GM12878 (cell line): ENCODE results near the gene VIL1. TPM values are rescaled to one million over a fixed set of nuclear protein-coding genes. Genes with fewer than 3 reads are reported as not detected.

Source experiments
- ATAC-seq: fragments of 200-7000 bp; cut with Tn5 transposase; 3 replicates; pipeline ENCODE4 v1.9.1; 2020; ENCODE audit warnings: mild to moderate bottlenecking, moderate library complexity
- BruUV-seq: library from RNA; stranded (reverse); fragments of 400-500 nt; replicated peaks from 2 replicates; lab custom pipeline; 2021; lab: Mats Ljungman, UMichigan
- CTCF ChIA-PET: fragments of 300-600 bp; sonication (Branson Sonifier 250); formaldehyde crosslinking; extraction: SDS; loops from one replicate; lab custom pipeline; 2021; ENCODE audit warnings: inconsistent platforms; lab: Yijun Ruan, JAX
- POLR2A ChIA-PET: fragments of 350-600 bp; formaldehyde crosslinking; extraction: SDS; loops from one replicate; lab custom pipeline; 2021; ENCODE audit warnings: inconsistent platforms; lab: Charles Lee
- RAD21 ChIA-PET: fragments of 300-600 bp; sonication (Branson Sonifier 250); formaldehyde crosslinking; loops from one replicate; lab custom pipeline; 2023; ENCODE audit warnings: antibody characterized with exemption; ENCODE audit not compliant: unreplicated experiment; lab: Charles Lee
- SMC1A ChIA-PET: fragments of 300-600 bp; sonication (Branson Sonifier 250); formaldehyde crosslinking; loops from one replicate; lab custom pipeline; 2023; ENCODE audit not compliant: unreplicated experiment, uncharacterized antibody; lab: Charles Lee
- DNase-seq: peaks from one replicate; pipeline ENCODE4 v3.0.0-alpha.2; 2011; ENCODE audit warnings: low read depth, low spot score
- FAIRE-seq: peaks from 3 replicates; lab custom pipeline; 2011; peaks lifted over from hg19 to GRCh38; lab: Jason Lieb, UNC
- H2AFZ ChIP-seq: 2 replicates; pipeline ENCODE4 v1.6.0; 2011; ENCODE audit warnings: low read depth, low read length, control low read depth; ENCODE audit not compliant: control insufficient read depth
- H3K27ac ChIP-seq: 2 replicates; pipeline ENCODE4 v1.5.1; 2011; ENCODE audit warnings: control low read depth; ENCODE audit not compliant: control insufficient read depth, insufficient read depth
- H3K27me3 ChIP-seq, 2 experiments: replicated peaks in 1 of 2; 2 replicates each; pipeline versions ENCODE4 v1.6.0 to v1.6.1; 2011; ENCODE audit warnings: low read length in 1 of 2; ENCODE audit not compliant: control insufficient read depth in 2 of 2, insufficient read depth in 2 of 2
- H3K36me3 ChIP-seq, 2 experiments: 2 replicates each; pipeline ENCODE4 v1.5.1; 2011; ENCODE audit warnings: low read length in 1 of 2; ENCODE audit not compliant: control insufficient read depth in 2 of 2, insufficient read depth in 2 of 2
- H3K4me1 ChIP-seq: 2 replicates; pipeline ENCODE4 v1.6.1; 2011; ENCODE audit warnings: mild to moderate bottlenecking, low read length, moderate library complexity, mixed read lengths; ENCODE audit not compliant: control insufficient read depth, insufficient read depth
- H3K4me2 ChIP-seq: 2 replicates; pipeline ENCODE4 v1.6.0; 2011; ENCODE audit warnings: control low read depth; ENCODE audit not compliant: control insufficient read depth, insufficient read depth
- H3K4me3 ChIP-seq: fragments of 200-600 bp; sonication (generic); 2 replicates; pipeline ENCODE4 v1.5.1; 2016
- H3K79me2 ChIP-seq: 2 replicates; pipeline ENCODE4 v1.6.0; 2011; ENCODE audit warnings: low read length; ENCODE audit not compliant: control insufficient read depth, insufficient read depth
- H3K9ac ChIP-seq: 2 replicates; pipeline ENCODE4 v1.8.0; 2011; ENCODE audit warnings: low read length, control low read depth, mixed read lengths; ENCODE audit not compliant: control insufficient read depth, insufficient read depth
- H3K9me3 ChIP-seq: replicated peaks from 3 replicates; pipeline ENCODE4 v1.5.1; 2011; ENCODE audit warnings: mild to moderate bottlenecking, low read length; ENCODE audit not compliant: control insufficient read depth, insufficient read depth
- H4K20me1 ChIP-seq: 2 replicates; pipeline ENCODE4 v1.6.0; 2011; ENCODE audit not compliant: control insufficient read depth, insufficient read depth
- BCL3 ChIP-seq: IDR thresholded peaks from 2 replicates; pipeline ENCODE4 v1.6.1; 2011; ENCODE audit warnings: borderline replicate concordance, low read depth, mild to moderate bottlenecking, moderate library complexity, low read length; ENCODE audit not compliant: insufficient read depth, poor library complexity, severe bottlenecking
- CHD1 ChIP-seq: IDR thresholded peaks from 2 replicates; pipeline ENCODE4 v1.6.1; 2012; ENCODE audit warnings: low read depth, low read length, improper control_type of control experiment
- IKZF1 ChIP-seq: fragments of 450-650 bp; conservative IDR thresholded peaks from 2 replicates; pipeline ENCODE4 v1.6.1; 2017; ENCODE audit warnings: antibody characterized with exemption, mild to moderate bottlenecking
- NR2C1 ChIP-seq: fragments of 450-650 bp; IDR thresholded peaks from 2 replicates; pipeline ENCODE4 v1.6.1; 2017; ENCODE audit warnings: antibody characterized with exemption, mild to moderate bottlenecking, moderate library complexity
- NRF1 ChIP-seq: conservative IDR thresholded peaks from 2 replicates; pipeline ENCODE4 v1.6.1; 2011; ENCODE audit warnings: mild to moderate bottlenecking, low read depth, low read length, improper control_type of control experiment
- SIX5 ChIP-seq: IDR thresholded peaks from 2 replicates; pipeline ENCODE4 v1.6.1; 2011; ENCODE audit warnings: mild to moderate bottlenecking, low read depth, low read length, moderate library complexity; ENCODE audit not compliant: severe bottlenecking
- SUZ12 ChIP-seq: fragments of 200-600 bp; sonication (generic); IDR thresholded peaks from one replicate; pipeline ENCODE4 v1.6.1; 2018; ENCODE audit warnings: antibody characterized with exemption, mild to moderate bottlenecking; ENCODE audit not compliant: unreplicated experiment
- TAF1 ChIP-seq: IDR thresholded peaks from 2 replicates; pipeline ENCODE4 v1.6.1; 2011; ENCODE audit warnings: mild to moderate bottlenecking, low read depth, low read length, borderline replicate concordance
- WRNIP1 ChIP-seq: IDR thresholded peaks from 2 replicates; pipeline ENCODE4 v1.6.1; 2011; ENCODE audit warnings: low read depth, low read length, improper control_type of control experiment, borderline replicate concordance
- YBX1 ChIP-seq: fragments of 450-650 bp; IDR thresholded peaks from 2 replicates; pipeline ENCODE4 v1.6.1; 2016; ENCODE audit warnings: antibody characterized with exemption
- in situ Hi-C: fragments of 300-500 bp; cut with MboI; formaldehyde crosslinking; loops from 9 replicates; pipeline ENCODE4 v1.14.3; 2018; ENCODE audit warnings: mixed read lengths
- intact Hi-C: fragments of 100-400 bp; cut with micrococcal nuclease; formaldehyde crosslinking; loops from one replicate; pipeline ENCODE4 v1.14.2; 2022; ENCODE audit not compliant: unreplicated experiment
- polyA plus RNA-seq, 11 experiments: library from polyadenylated mRNA; depleted of rRNA in 4 of 11; unstranded in 6 of 11; stranded (reverse) in 5 of 11; fragments of >200 nt; fragmentation: Nextera tagmentation in 4 of 11; fragmentation: Illumina TruSeq in 1 of 11; extraction: Ambion mirVana in 4 of 11; extraction: Trizol in 1 of 11; gene quantifications; 1 replicate in 1 of 11; 2 replicates in 10 of 11; pipeline versions ENCODE4 v1.2.1 to v1.2.3, GENCODE V29; 2011 to 2016; ENCODE audit warnings: inconsistent platforms in 2 of 11, missing spikeins in 2 of 11, low read depth in 1 of 11
- total RNA-seq, 4 experiments: library from RNA; depleted of rRNA in 3 of 4; stranded (reverse); fragments of >200 nt in 3 of 4; fragmentation: Illumina TruSeq in 1 of 4; extraction: Trizol in 1 of 4; gene quantifications; 2 replicates each; pipeline versions ENCODE4 v1.2.1 to v1.2.3, GENCODE V29; 2013 to 2021
- TF ChIP-seq, protein P1 (sequence below): fragments of 450-650 bp; IDR thresholded peaks from 2 replicates; pipeline ENCODE4 v1.6.1; 2017; ENCODE audit warnings: mild to moderate bottlenecking, moderate library complexity
- TF ChIP-seq, protein P2 (sequence below): IDR thresholded peaks from 2 replicates; pipeline ENCODE4 v1.6.1; 2012; ENCODE audit warnings: low read length, inconsistent platforms
- TF ChIP-seq, protein P3 (sequence below): IDR thresholded peaks from 2 replicates; pipeline ENCODE4 v1.6.1; 2011; ENCODE audit warnings: low read depth, low read length, improper control_type of control experiment, borderline replicate concordance

VIL1 gene
- total and polyA plus RNA-seq, 10 of the 15 experiments (the other 5 are each of a cell fraction or from before 2014, with no cell fraction given), result 0.03 to 1.9 (median 0.33) TPM

DNA sequence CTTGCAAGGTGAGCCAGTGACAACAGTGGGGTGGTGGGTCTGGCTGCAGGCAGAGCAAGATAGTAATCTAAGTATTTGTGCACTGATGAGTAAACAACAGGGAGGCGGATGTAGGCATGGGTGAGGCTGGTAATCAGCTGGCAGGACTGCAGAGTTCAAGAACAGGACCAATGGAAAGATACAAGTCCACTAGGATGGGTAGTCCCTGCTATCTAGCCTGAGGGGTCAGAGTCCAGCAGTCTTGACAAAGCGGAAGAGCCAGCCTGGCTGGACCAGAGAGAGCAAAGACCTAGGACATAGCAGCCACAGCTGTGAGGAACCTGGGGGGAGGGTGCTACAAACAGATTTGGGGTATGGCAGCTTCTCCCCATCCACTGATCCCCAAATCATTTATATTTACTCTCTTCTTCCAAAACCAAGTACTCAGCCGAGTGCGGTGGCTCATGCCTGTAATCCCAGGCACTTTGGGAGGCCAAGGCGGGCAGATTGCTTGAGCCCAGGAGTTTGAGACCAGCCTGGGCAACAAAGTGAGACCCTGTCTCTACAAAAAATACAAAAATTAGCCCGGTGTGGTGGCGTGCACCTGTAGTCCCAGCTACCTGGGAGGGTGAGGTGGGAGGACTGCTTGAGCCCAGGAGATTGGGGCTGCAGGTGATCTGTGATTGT is 25.9 kb downstream of the VIL1 start (continued):
- TF ChIP-seq SIX5, result no peak
- TF ChIP-seq YBX1, result no peak
- no peak for TF ChIP-seq IKZF1

DNA sequence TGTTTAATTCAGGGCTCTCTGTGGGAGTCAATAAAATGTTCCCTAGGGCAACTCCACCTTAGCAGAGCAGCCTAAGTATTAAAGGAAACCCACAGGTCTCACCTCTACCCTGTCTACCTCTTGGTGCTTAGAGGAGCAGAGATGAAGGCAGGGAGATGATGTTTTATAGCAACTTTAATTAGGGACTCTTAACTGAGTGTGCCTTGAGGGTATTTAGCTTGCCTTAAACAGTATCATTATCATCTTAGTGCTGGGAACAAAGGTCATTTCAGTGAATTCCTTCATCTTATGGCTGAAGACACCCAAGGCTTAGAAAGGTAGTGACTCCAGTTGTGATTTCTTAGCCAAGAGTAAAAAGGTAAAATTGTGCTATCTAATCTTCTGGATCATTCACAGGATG is 26.7 kb downstream of the VIL1 start:
- no peak overlapping the region for H3K4me2 ChIP-seq
- FAIRE-seq, result no peak
- ChIA-PET CTCF (interaction anchor here (0.5 to 1.0 kb wide), 2 partner anchors 20 to 524 kb away, joined by 3 to 4 read pairs; no protein-coding TSS in a partner anchor), SMC1A (no interaction called here), POLR2A (no interaction called here), RAD21 (no interaction called here)
- DNase-seq, result no peak
- H3K27ac ChIP-seq, result no peak overlapping the region
- in situ Hi-C loops, result no loop called here
- ATAC-seq, result no peak
- no peak overlapping the region for H3K4me3 ChIP-seq
- no peaks in the 10 kb centered on the region for H4K20me1 ChIP-seq
- H2AFZ ChIP-seq, result no peak overlapping the region
- peaks cover 1% of the 10 kb centered on the region; the same call in 1 of the 2 replicates for H3K4me1 ChIP-seq
- intact Hi-C loops, result no loop called here
- no peaks in the 10 kb centered on the region for H3K27me3 ChIP-seq
- H3K9me3 ChIP-seq, result no peaks in the 10 kb centered on the region
- no TSS peak for BruUV-seq
- no peak overlapping the region for H3K9ac ChIP-seq
- H3K36me3 ChIP-seq, result peaks cover 1 to 4% of the 10 kb centered on the region in 2 experiments; a peak in 3 of 4 replicates
- TF ChIP-seq NR2C1 (no peak), NRF1 (no peak), TAF1 (no peak), WRNIP1 (no peak), SUZ12 (no peak), CHD1 (no peak), BCL3 (no peak)
- TF ChIP-seq, protein P1, sequence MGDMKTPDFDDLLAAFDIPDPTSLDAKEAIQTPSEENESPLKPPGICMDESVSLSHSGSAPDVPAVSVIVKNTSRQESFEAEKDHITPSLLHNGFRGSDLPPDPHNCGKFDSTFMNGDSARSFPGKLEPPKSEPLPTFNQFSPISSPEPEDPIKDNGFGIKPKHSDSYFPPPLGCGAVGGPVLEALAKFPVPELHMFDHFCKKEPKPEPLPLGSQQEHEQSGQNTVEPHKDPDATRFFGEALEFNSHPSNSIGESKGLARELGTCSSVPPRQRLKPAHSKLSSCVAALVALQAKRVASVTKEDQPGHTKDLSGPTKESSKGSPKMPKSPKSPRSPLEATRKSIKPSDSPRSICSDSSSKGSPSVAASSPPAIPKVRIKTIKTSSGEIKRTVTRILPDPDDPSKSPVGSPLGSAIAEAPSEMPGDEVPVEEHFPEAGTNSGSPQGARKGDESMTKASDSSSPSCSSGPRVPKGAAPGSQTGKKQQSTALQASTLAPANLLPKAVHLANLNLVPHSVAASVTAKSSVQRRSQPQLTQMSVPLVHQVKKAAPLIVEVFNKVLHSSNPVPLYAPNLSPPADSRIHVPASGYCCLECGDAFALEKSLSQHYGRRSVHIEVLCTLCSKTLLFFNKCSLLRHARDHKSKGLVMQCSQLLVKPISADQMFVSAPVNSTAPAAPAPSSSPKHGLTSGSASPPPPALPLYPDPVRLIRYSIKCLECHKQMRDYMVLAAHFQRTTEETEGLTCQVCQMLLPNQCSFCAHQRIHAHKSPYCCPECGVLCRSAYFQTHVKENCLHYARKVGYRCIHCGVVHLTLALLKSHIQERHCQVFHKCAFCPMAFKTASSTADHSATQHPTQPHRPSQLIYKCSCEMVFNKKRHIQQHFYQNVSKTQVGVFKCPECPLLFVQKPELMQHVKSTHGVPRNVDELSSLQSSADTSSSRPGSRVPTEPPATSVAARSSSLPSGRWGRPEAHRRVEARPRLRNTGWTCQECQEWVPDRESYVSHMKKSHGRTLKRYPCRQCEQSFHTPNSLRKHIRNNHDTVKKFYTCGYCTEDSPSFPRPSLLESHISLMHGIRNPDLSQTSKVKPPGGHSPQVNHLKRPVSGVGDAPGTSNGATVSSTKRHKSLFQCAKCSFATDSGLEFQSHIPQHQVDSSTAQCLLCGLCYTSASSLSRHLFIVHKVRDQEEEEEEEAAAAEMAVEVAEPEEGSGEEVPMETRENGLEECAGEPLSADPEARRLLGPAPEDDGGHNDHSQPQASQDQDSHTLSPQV, result no peak
- TF ChIP-seq, protein P2, sequence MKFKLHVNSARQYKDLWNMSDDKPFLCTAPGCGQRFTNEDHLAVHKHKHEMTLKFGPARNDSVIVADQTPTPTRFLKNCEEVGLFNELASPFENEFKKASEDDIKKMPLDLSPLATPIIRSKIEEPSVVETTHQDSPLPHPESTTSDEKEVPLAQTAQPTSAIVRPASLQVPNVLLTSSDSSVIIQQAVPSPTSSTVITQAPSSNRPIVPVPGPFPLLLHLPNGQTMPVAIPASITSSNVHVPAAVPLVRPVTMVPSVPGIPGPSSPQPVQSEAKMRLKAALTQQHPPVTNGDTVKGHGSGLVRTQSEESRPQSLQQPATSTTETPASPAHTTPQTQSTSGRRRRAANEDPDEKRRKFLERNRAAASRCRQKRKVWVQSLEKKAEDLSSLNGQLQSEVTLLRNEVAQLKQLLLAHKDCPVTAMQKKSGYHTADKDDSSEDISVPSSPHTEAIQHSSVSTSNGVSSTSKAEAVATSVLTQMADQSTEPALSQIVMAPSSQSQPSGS, result no peak
- TF ChIP-seq, protein P3, sequence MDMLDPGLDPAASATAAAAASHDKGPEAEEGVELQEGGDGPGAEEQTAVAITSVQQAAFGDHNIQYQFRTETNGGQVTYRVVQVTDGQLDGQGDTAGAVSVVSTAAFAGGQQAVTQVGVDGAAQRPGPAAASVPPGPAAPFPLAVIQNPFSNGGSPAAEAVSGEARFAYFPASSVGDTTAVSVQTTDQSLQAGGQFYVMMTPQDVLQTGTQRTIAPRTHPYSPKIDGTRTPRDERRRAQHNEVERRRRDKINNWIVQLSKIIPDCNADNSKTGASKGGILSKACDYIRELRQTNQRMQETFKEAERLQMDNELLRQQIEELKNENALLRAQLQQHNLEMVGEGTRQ, result no peak
- H3K79me2 ChIP-seq, result no peaks in the 10 kb centered on the region
